Measurements from ENCODE around the gene TDP1.
A peak's percentile ranks its signal among the peaks of the same experiment; 100 is the strongest.
"Not testable (repeated sequence)": the region's sequence is repeated elsewhere in the genome, so short reads cannot be mapped to it uniquely, and the experiment has no call there.

TDP1 gene

GRCh38 chr14:89992273-89992672, 36.5 kb downstream of the TDP1 start:
- no peak for DNase-seq

- DNase-seq: no peak
Measured at GRCh38 chr14:89996963-89997362, 41.2 kb downstream of the TDP1 start.

- no peak for DNase-seq
Measured at GRCh38 chr14:90000935-90001334, 45.2 kb downstream of the TDP1 start.

- DNase-seq: no peak
Measured at GRCh38 chr14:90003526-90004307, 48.0 kb downstream of the TDP1 start.

GRCh38 chr14:90005441-90005840, 49.7 kb downstream of the TDP1 start:
- DNase-seq: no peak

- no peak for DNase-seq
Measured at GRCh38 chr14:90005939-90006530, 50.3 kb downstream of the TDP1 start.

GRCh38 chr14:90017371-90017770, 61.6 kb downstream of the TDP1 start:
- DNase-seq: no peak

- no peak for DNase-seq
Measured at GRCh38 chr14:90019824-90020523, 64.2 kb downstream of the TDP1 start.

GRCh38 chr14:90023176-90023896, 67.6 kb downstream of the TDP1 start:
- DNase-seq: no peak

GRCh38 chr14:90024910-90025309, 69.2 kb downstream of the TDP1 start:
- DNase-seq: no peak

GRCh38 chr14:90026608-90027007, 70.9 kb downstream of the TDP1 start:
- not testable (repeated sequence) for DNase-seq

GRCh38 chr14:90027842-90028241, 72.1 kb downstream of the TDP1 start:
- no peak for DNase-seq

GRCh38 chr14:90034156-90034555, 78.4 kb downstream of the TDP1 start:
- DNase-seq: no peak

GRCh38 chr14:90034835-90035525, 79.3 kb downstream of the TDP1 start:
- DNase-seq: no peak

GRCh38 chr14:90039253-90040010, 83.7 kb downstream of the TDP1 start:
- DNase-seq: peak; percentile 32

GRCh38 chr14:90040411-90040810, 84.7 kb downstream of the TDP1 start:
- DNase-seq: no peak

- DNase-seq: no peak
Measured at GRCh38 chr14:90042496-90043252, 86.9 kb downstream of the TDP1 start.

- no peak for DNase-seq
Measured at GRCh38 chr14:90045616-90046015, 89.9 kb downstream of the TDP1 start.

- no peak for DNase-seq
Measured at GRCh38 chr14:90049390-90049789, 93.7 kb downstream of the TDP1 start.

GRCh38 chr14:90050271-90050670, 94.5 kb downstream of the TDP1 start:
- no peak for DNase-seq

- DNase-seq: no peak
Measured at GRCh38 chr14:90053044-90053443, 97.3 kb downstream of the TDP1 start.

All from fibroblast of skin of right quadriceps (primary cell).